ENCODE data around the gene SCAI. TPM values are rescaled to one million over a fixed set of nuclear protein-coding genes. Genes with fewer than 3 reads are reported as not detected.

SCAI gene
- total and polyA plus RNA-seq, 2 of the 4 experiments (the other 2 are of a cell fraction) = 3.6 to 14.5 TPM

DNA sequence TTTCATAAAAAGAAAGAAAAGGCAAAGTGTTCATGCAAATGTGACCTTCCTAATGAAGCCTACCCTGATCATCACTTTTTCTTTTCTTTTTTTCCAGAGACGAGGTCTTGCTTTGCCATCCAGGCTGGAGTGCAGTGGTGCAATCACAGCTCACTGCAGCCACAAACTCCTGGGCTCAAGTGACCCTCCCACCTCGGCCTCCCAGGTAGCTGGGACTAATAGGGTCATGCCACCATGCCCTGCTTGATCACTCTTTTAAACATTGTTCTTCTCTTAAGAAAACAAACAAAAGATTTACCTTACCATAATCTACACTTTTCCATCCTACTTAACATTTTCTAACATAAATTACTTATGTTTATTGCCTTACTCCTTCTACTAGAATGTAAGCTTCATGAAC, 193.9 kb downstream of the SCAI start:
- intact Hi-C loops (cut with micrococcal nuclease) = no loop called here
- H3K4me2 ChIP-seq (ENCODE audit: low read depth, low read length) = no peak overlapping the region
- POLR2A ChIA-PET (ENCODE audit: unreplicated experiment) = no interaction called here

More for the DNA sequence above, 193.9 kb downstream of the SCAI start:
- Histone ChIP-seq H3K4me1 (ENCODE audit: control insufficient read depth, insufficient read depth, low read length) (no peaks in the 10 kb centered on the region), H3K9ac (ENCODE audit: low read depth, low read length) (no peak overlapping the region), H3K14ac (replicated peaks; ENCODE audit: low read depth, low read length) (no peak overlapping the region), H4K8ac (ENCODE audit: low read depth in 2 of 2, low read length in 2 of 2) (no peak overlapping the region), H3K56ac (ENCODE audit: extremely low read depth, insufficient read depth, low read length) (no peak overlapping the region), H3K4ac (ENCODE audit: low read depth, low read length) (no peak overlapping the region), H3K27ac (ENCODE audit: insufficient read depth, low read length) (no peak overlapping the region), H3K36me3 (ENCODE audit: control insufficient read depth, insufficient read depth, low read length) (no peaks in the 10 kb centered on the region; the same call in 1 of the 2 replicates), H4K91ac (ENCODE audit: insufficient read depth, low read depth, low read length) (no peak overlapping the region), H2AK9ac (replicated peaks; ENCODE audit: low read depth, low read length, poor library complexity) (no peak overlapping the region), H4K20me1 (ENCODE audit: insufficient read depth, low read length) (no peaks in the 10 kb centered on the region), H3K18ac (ENCODE audit: low read depth, low read length) (no peak overlapping the region), H3K4me3 (ENCODE audit: insufficient read depth, low read depth, low read length) (no peak overlapping the region), H2BK5ac (ENCODE audit: low read depth, low read length, poor library complexity, severe bottlenecking) (no peak overlapping the region), H3K9me3 (ENCODE audit: control insufficient read depth, insufficient read depth, low read length) (no peaks in the 10 kb centered on the region), H2AFZ (replicated peaks; ENCODE audit: low read length, poor library complexity) (no peak overlapping the region), H4K5ac (ENCODE audit: low read depth, low read length) (no peak overlapping the region), H3K23ac (ENCODE audit: low read depth, low read length) (no peak overlapping the region), H3K27me3 (ENCODE audit: control insufficient read depth, insufficient read depth, low read length) (no peaks in the 10 kb centered on the region), H2BK15ac (ENCODE audit: low read depth, low read length) (no peak overlapping the region), H2BK120ac (ENCODE audit: low read depth, low read length) (no peak overlapping the region), H2AK5ac (ENCODE audit: low read depth, low read length) (no peak overlapping the region; the same call in 1 of the 2 replicates), H2BK20ac (ENCODE audit: low read depth, low read length) (no peak overlapping the region), H3K9me1 (ENCODE audit: insufficient read depth, low read length) (no peaks in the 10 kb centered on the region), H3K79me1 (ENCODE audit: low read depth in 1 of 2, low read length in 2 of 2) (no peaks in the 10 kb centered on the region)
- ATAC-seq (ENCODE audit: low read depth) (no peak), DNase-seq (no peak)
- dilution Hi-C loops (cut with HindIII; ENCODE audit: low sequenced_read_pairs, unreplicated experiment) = no loop called here
- 100% methylated on average over 1 of the region's 2 CpGs; no CpG with 5 or more reads in 1 of the 2 experiments for WGBS, 2 experiments (ENCODE audit: extremely low coverage in 2 of 2, insufficient read length in 1 of 2)
- BruUV-seq (replicated peaks) = no TSS peak
- no peak for TF ChIP-seq NFE2L2 (IDR thresholded peaks at IDR 0.05; ENCODE audit: low read depth, low read length)
- TF ChIP-seq RCOR1 (IDR thresholded peaks at IDR 0.05; ENCODE audit: insufficient replicate concordance, low read length) = no peak
- no peak for TF ChIP-seq RFX5 (IDR thresholded peaks at IDR 0.05; ENCODE audit: low read depth, low read length)
- TF ChIP-seq FOS (IDR thresholded peaks at IDR 0.05; ENCODE audit: low read depth, low read length) = no peak
- TF ChIP-seq SMC3 (IDR thresholded peaks at IDR 0.05; ENCODE audit: low read depth, low read length) = no peak
- no peak for TF ChIP-seq POLR2A (IDR thresholded peaks at IDR 0.05; ENCODE audit: low read depth, low read length)
- no peak for TF ChIP-seq MAZ (IDR thresholded peaks at IDR 0.05; ENCODE audit: borderline replicate concordance, low read depth, low read length)
- TF ChIP-seq BHLHE40 (IDR thresholded peaks at IDR 0.05; ENCODE audit: low read depth, low read length) = no peak
- TF ChIP-seq CHD1 (IDR thresholded peaks at IDR 0.05; ENCODE audit: low read depth, low read length) = no peak
- no peak for TF ChIP-seq USF2 (IDR thresholded peaks at IDR 0.05; ENCODE audit: low read depth, low read length)
- no peak for TF ChIP-seq RAD21 (IDR thresholded peaks at IDR 0.05; ENCODE audit: low read length)
- CTCF ChIA-PET = interaction anchor here (0.6 kb wide), 1 partner anchor 194 kb away, joined by 5 read pairs; no protein-coding TSS in a partner anchor
- in situ Hi-C loops (cut with MboI; ENCODE audit: low sequenced_read_pairs) = no loop called here
